Kidney (tissue), 14 donors: ENCODE measurements around the gene C19orf47. TPM values are rescaled to one million over a fixed set of nuclear protein-coding genes. Genes with fewer than 3 reads are reported as not detected.

Experiments used
- DNase-seq, 5 donors: peaks; one replicate each; pipeline ENCODE4 v3.0.0-alpha.2; 2013 to 2020
- FAIRE-seq: peaks from 2 replicates; lab custom pipeline; 2012; peaks lifted over from hg19 to GRCh38; lab: Jason Lieb, UNC
- H3K27ac ChIP-seq, 2 donors: one replicate each; pipeline ENCODE4 v1.7.0; 2013; ENCODE audit warnings: low read depth in 2 of 2, low read length in 2 of 2, inconsistent platforms in 1 of 2
- H3K27me3 ChIP-seq: one replicate; pipeline ENCODE4 v1.7.1; 2013; ENCODE audit warnings: low read length, inconsistent platforms; ENCODE audit not compliant: control insufficient read depth, insufficient read depth
- H3K36me3 ChIP-seq, 3 donors: one replicate each; pipeline versions ENCODE4 v1.7.0 to v1.7.1; 2013; ENCODE audit warnings: low read length in 3 of 3, control low read depth in 1 of 3, inconsistent platforms in 1 of 3; ENCODE audit not compliant: insufficient read depth in 3 of 3, control insufficient read depth in 2 of 3
- H3K4me1 ChIP-seq, 3 donors: one replicate each; pipeline versions ENCODE4 v1.7.0 to v1.7.1; 2013; ENCODE audit warnings: low read length in 3 of 3, inconsistent platforms in 1 of 3, low read depth in 1 of 3; ENCODE audit not compliant: control insufficient read depth in 2 of 3, insufficient read depth in 2 of 3
- H3K4me3 ChIP-seq, 3 donors: one replicate each; pipeline versions ENCODE4 v1.7.0 to v1.8.1; 2013; ENCODE audit warnings: low read length in 3 of 3, control low read depth in 1 of 3, inconsistent platforms in 1 of 3
- H3K9ac ChIP-seq, 3 donors: one replicate each; pipeline versions ENCODE4 v1.7.0 to v1.7.1; 2013; ENCODE audit warnings: low read length in 3 of 3, control low read depth in 1 of 3, inconsistent platforms in 1 of 3
- H3K9me3 ChIP-seq, 3 donors: one replicate each; pipeline versions ENCODE4 v1.7.0 to v1.7.1; 2013; ENCODE audit warnings: low read length in 3 of 3, control low read depth in 1 of 3, inconsistent platforms in 1 of 3; ENCODE audit not compliant: control insufficient read depth in 2 of 3, insufficient read depth in 1 of 3
- intact Hi-C: fragments of 100-400 bp; cut with DNase I; formaldehyde crosslinking; loops from one replicate; pipeline ENCODE4 v1.11.1; 2022
- polyA plus RNA-seq: library from polyadenylated mRNA; stranded (reverse); fragments of 350-450 nt; fragmentation: Illumina TruSeq; extraction: RNeasy Lipid Tissue Mini Kit (QIAGEN cat#74804); gene quantifications from one replicate; pipeline ENCODE4 v1.2.3, GENCODE V29; 2014; ENCODE audit warnings: low read depth, low replicate concordance; ENCODE audit not compliant: insufficient read depth
- total RNA-seq: library from RNA; stranded (reverse); fragmentation: NEBNext Ultra II Directional; extraction: Animal tissue kit (Norgen Biotek cat#: 25700); gene quantifications from one replicate; pipeline ENCODE4 v1.2.1, GENCODE V29; 2021
- TF ChIP-seq, protein P1 (sequence below): IDR thresholded peaks from 3 replicates; pipeline ENCODE4 v1.5.1; 2012; ENCODE audit warnings: mild to moderate bottlenecking, moderate library complexity, borderline replicate concordance; ENCODE audit not compliant: insufficient read depth; ENCODE audit errors: extremely low read depth
- donor health status: control.
- donor health status: control.
- donor health status: control.
- donor health status: control.
- donor health status: control.
- donor health status: DM: yes; HTN: yes; CAD: no.
- donor health status: Normal renal cell carcinoma (clear cell type).

C19orf47 gene
- total and polyA plus RNA-seq, 2 donors from 2014 or later: 12.9 to 13.0 TPM

DNA sequence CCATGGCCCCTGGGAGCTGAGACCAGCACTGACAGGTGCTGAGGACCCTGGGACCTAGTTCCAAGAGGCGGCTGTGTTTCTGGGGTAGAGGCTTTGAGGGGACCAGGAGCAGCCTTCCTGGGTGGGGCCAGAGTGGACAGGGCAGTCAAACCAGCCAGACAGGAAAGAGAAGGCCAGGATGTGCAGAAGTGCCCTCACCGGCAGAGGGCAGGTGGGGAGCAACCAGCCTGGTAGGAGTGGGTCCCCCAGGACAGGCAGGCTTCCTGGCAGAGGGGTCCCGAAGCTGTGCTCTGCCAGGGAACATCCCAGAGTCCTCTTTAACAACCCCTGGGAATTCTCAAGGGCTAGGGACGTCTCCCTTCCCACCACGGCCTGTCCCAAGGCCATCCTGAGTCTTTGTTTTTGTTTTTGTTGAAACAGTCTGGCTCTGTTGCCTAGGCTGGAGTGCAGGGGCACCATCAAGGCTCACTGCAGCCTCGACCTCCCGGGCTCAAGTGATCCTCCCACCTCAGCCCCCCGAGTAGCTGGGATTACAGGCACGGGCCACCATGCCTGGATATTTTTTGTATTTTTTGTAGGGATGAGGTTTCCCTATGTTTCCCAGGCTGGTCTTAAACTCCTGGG is 44.8 kb upstream of the C19orf47 start:
- Histone ChIP-seq H3K36me3 (no peaks in the 10 kb centered on the region), H3K4me3 (no peak overlapping the region), H3K27ac (no peak overlapping the region), H3K4me1 (no peaks in the 10 kb centered on the region), H3K9ac (no peak overlapping the region), H3K27me3 (no peaks in the 10 kb centered on the region), H3K9me3 (no peaks in the 10 kb centered on the region)
- DNase-seq (peak in 1 of 5 donors; percentile 30), FAIRE-seq (no peak)
- TF ChIP-seq, protein P1, sequence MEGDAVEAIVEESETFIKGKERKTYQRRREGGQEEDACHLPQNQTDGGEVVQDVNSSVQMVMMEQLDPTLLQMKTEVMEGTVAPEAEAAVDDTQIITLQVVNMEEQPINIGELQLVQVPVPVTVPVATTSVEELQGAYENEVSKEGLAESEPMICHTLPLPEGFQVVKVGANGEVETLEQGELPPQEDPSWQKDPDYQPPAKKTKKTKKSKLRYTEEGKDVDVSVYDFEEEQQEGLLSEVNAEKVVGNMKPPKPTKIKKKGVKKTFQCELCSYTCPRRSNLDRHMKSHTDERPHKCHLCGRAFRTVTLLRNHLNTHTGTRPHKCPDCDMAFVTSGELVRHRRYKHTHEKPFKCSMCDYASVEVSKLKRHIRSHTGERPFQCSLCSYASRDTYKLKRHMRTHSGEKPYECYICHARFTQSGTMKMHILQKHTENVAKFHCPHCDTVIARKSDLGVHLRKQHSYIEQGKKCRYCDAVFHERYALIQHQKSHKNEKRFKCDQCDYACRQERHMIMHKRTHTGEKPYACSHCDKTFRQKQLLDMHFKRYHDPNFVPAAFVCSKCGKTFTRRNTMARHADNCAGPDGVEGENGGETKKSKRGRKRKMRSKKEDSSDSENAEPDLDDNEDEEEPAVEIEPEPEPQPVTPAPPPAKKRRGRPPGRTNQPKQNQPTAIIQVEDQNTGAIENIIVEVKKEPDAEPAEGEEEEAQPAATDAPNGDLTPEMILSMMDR: no peak
- intact Hi-C loops: no loop called here

GRCh38 chr19:40392123-40392522 is 43.9 kb upstream of the C19orf47 start:
- Histone ChIP-seq H3K9ac (no peak overlapping the region), H3K4me3 (no peak overlapping the region), H3K36me3 (no peaks in the 10 kb centered on the region), H3K27ac (no peak overlapping the region), H3K9me3 (no peaks in the 10 kb centered on the region), H3K27me3 (no peaks in the 10 kb centered on the region), H3K4me1 (no peaks in the 10 kb centered on the region)
- FAIRE-seq (no peak), DNase-seq (no peak)
- intact Hi-C loops: no loop called here
- TF ChIP-seq, protein P1: no peak

- TF ChIP-seq, protein P1: no peak
- H3K27ac ChIP-seq: no peak within 1 kb of the TSS
- intact Hi-C loops: no loop called here
Measured at GRCh38 chr19:40390084-40390742, 42.0 kb upstream of the C19orf47 start, which contains the start of gene HIPK4. Gene HIPK4, minus strand, starts transcription at chr19:40390181. Its CDS starts 279 bp downstream, at chr19:40389902.

More at GRCh38 chr19:40390084-40390742, 42.0 kb upstream of the C19orf47 start, which contains the start of gene HIPK4:
- Histone ChIP-seq H3K9ac (no peak within 1 kb of the TSS), H3K27me3 (no peaks in the 10 kb centered on the region), H3K9me3 (no peaks in the 10 kb centered on the region), H3K4me3 (no peak within 1 kb of the TSS), H3K36me3 (no peaks in the 10 kb centered on the region), H3K4me1 (no peaks in the 10 kb centered on the region)
- FAIRE-seq: no peak
- DNase-seq: no peak
